IMR-90 (cell line): ENCODE data around the gene SPATA31D3. TPM values are rescaled to one million over a fixed set of nuclear protein-coding genes. Genes with fewer than 3 reads are reported as not detected.

ENCODE experiments used
- ATAC-seq: fragments of 200-7000 bp; cut with Tn5 transposase; 2 replicates; pipeline ENCODE4 v1.9.1; 2020; ENCODE audit warnings: low read depth, mild to moderate bottlenecking, moderate library complexity
- BruUV-seq: library from RNA; stranded (reverse); fragments of 400-500 nt; replicated peaks from 2 replicates; lab custom pipeline; 2021; lab: Mats Ljungman, UMichigan
- CTCF ChIA-PET: fragments of 300-600 bp; formaldehyde crosslinking; extraction: SDS; loops from one replicate; lab custom pipeline; 2021; ENCODE audit warnings: antibody characterized with exemption; lab: Yijun Ruan, JAX
- POLR2A ChIA-PET: fragments of 300-600 bp; sonication (Branson Sonifier 250); formaldehyde crosslinking; loops from one replicate; lab custom pipeline; 2022; ENCODE audit warnings: antibody characterized with exemption; ENCODE audit not compliant: unreplicated experiment; lab: Charles Lee
- DNase-seq: peaks from one replicate; pipeline ENCODE4 v3.0.0; 2013
- H2AFZ ChIP-seq: replicated peaks from 2 replicates; pipeline ENCODE3; 2013; ENCODE audit warnings: low read length, mild to moderate bottlenecking; ENCODE audit not compliant: poor library complexity
- H2AK5ac ChIP-seq: 2 replicates; pipeline ENCODE4 v1.6.1; 2013; ENCODE audit warnings: low read depth, low read length, inconsistent platforms
- H2AK9ac ChIP-seq: replicated peaks from 2 replicates; pipeline ENCODE3; 2013; ENCODE audit warnings: mild to moderate bottlenecking, low read depth, low read length, moderate library complexity; ENCODE audit not compliant: poor library complexity
- H2BK120ac ChIP-seq: 2 replicates; pipeline ENCODE4 v1.6.1; 2013; ENCODE audit warnings: low read depth, low read length, inconsistent platforms
- H2BK15ac ChIP-seq: 3 replicates; pipeline ENCODE4 v1.6.1; 2013; ENCODE audit warnings: low read depth, low read length, inconsistent platforms
- H2BK20ac ChIP-seq: 2 replicates; pipeline ENCODE4 v1.6.1; 2013; ENCODE audit warnings: low read depth, mild to moderate bottlenecking, inconsistent platforms, low read length, moderate library complexity
- H2BK5ac ChIP-seq: 2 replicates; pipeline ENCODE4 v1.6.1; 2013; ENCODE audit warnings: mild to moderate bottlenecking, low read depth, low read length, inconsistent platforms; ENCODE audit not compliant: poor library complexity, severe bottlenecking
- H3K14ac ChIP-seq: replicated peaks from 2 replicates; pipeline ENCODE4 v1.6.1; 2013; ENCODE audit warnings: low read depth, low read length, inconsistent platforms
- H3K18ac ChIP-seq: 2 replicates; pipeline ENCODE4 v1.6.1; 2013; ENCODE audit warnings: low read depth, low read length, control low read depth
- H3K23ac ChIP-seq: 2 replicates; pipeline ENCODE4 v1.6.1; 2013; ENCODE audit warnings: low read depth, low read length, inconsistent platforms
- H3K27ac ChIP-seq: 2 replicates; pipeline ENCODE4 v1.5.1; 2013; ENCODE audit warnings: mild to moderate bottlenecking, control low read depth, low read length; ENCODE audit not compliant: insufficient read depth
- H3K27me3 ChIP-seq: 2 replicates; pipeline ENCODE4 v1.6.1; 2013; ENCODE audit warnings: low read length; ENCODE audit not compliant: control insufficient read depth, insufficient read depth
- H3K36me3 ChIP-seq: 2 replicates; pipeline ENCODE4 v1.6.1; 2013; ENCODE audit warnings: low read length, mixed read lengths; ENCODE audit not compliant: control insufficient read depth, insufficient read depth
- H3K4ac ChIP-seq: 2 replicates; pipeline ENCODE4 v1.6.1; 2013; ENCODE audit warnings: low read depth, low read length, inconsistent platforms
- H3K4me1 ChIP-seq: 2 replicates; pipeline ENCODE4 v1.6.1; 2013; ENCODE audit warnings: low read length, mixed read lengths; ENCODE audit not compliant: control insufficient read depth, insufficient read depth
- H3K4me2 ChIP-seq: 2 replicates; pipeline ENCODE4 v1.6.1; 2013; ENCODE audit warnings: low read depth, mild to moderate bottlenecking, control low read depth, low read length, moderate library complexity
- H3K4me3 ChIP-seq: 2 replicates; pipeline ENCODE4 v1.5.1; 2013; ENCODE audit warnings: low read depth, mild to moderate bottlenecking, control low read depth, low read length, moderate library complexity; ENCODE audit not compliant: insufficient read depth
- H3K56ac ChIP-seq: 2 replicates; pipeline ENCODE4 v1.6.1; 2013; ENCODE audit warnings: low read length, inconsistent platforms; ENCODE audit not compliant: insufficient read depth; ENCODE audit errors: extremely low read depth
- H3K79me1 ChIP-seq, 2 experiments: 2 replicates each; pipeline ENCODE4 v1.6.1; 2013; ENCODE audit warnings: low read length in 2 of 2, inconsistent platforms in 1 of 2, low read depth in 1 of 2
- H3K9ac ChIP-seq: 2 replicates; pipeline ENCODE4 v1.6.1; 2013; ENCODE audit warnings: low read depth, low read length, control low read depth
- H3K9me1 ChIP-seq: 2 replicates; pipeline ENCODE4 v1.6.1; 2013; ENCODE audit warnings: low read length, inconsistent platforms; ENCODE audit not compliant: insufficient read depth
- H3K9me3 ChIP-seq: 2 replicates; pipeline ENCODE4 v1.6.1; 2013; ENCODE audit warnings: low read length; ENCODE audit not compliant: control insufficient read depth, insufficient read depth
- H4K20me1 ChIP-seq: 2 replicates; pipeline ENCODE4 v1.6.1; 2013; ENCODE audit warnings: low read length, inconsistent platforms; ENCODE audit not compliant: insufficient read depth
- H4K5ac ChIP-seq: 2 replicates; pipeline ENCODE4 v1.6.1; 2013; ENCODE audit warnings: mild to moderate bottlenecking, low read depth, low read length, control low read depth
- H4K8ac ChIP-seq, 2 experiments: 2 replicates each; pipeline ENCODE4 v1.6.1; 2013; ENCODE audit warnings: low read depth in 2 of 2, low read length in 2 of 2, control low read depth in 1 of 2, inconsistent platforms in 1 of 2
- H4K91ac ChIP-seq: 2 replicates; pipeline ENCODE4 v1.6.1; 2013; ENCODE audit warnings: low read depth, low read length, inconsistent platforms; ENCODE audit not compliant: insufficient read depth
- MAZ ChIP-seq: IDR thresholded peaks from 2 replicates; pipeline ENCODE4 v1.6.1; 2012; ENCODE audit warnings: low read depth, mild to moderate bottlenecking, low read length, improper control_type of control experiment, moderate library complexity, borderline replicate concordance
- MXI1 ChIP-seq: IDR thresholded peaks from 2 replicates; pipeline ENCODE4 v1.6.1; 2012; ENCODE audit warnings: low read depth, mild to moderate bottlenecking, low read length, moderate library complexity, borderline replicate concordance
- NFE2L2 ChIP-seq: fragments of 150-350 bp; IDR thresholded peaks from 2 replicates; pipeline ENCODE4 v1.6.1; 2016; ENCODE audit warnings: low read depth, mild to moderate bottlenecking, low read length
- POLR2A ChIP-seq: IDR thresholded peaks from 2 replicates; pipeline ENCODE4 v1.6.1; 2012; ENCODE audit warnings: mild to moderate bottlenecking, low read depth, low read length
- RCOR1 ChIP-seq: IDR thresholded peaks from 2 replicates; pipeline ENCODE4 v1.6.1; 2012; ENCODE audit warnings: mild to moderate bottlenecking, low read length, improper control_type of control experiment; ENCODE audit not compliant: insufficient replicate concordance
- whole genome bisulfite sequencing, 2 experiments: methylation state at CpG; one replicate each; pipeline versions ENCODE4 v1.1.5 to v1.1.7; 2013; ENCODE audit warnings: missing lambda C conversion rate in 2 of 2; ENCODE audit not compliant: insufficient read length in 1 of 2; ENCODE audit errors: extremely low coverage in 2 of 2; 5-methylcytosine and 5-hydroxymethylcytosine counted together
- dilution Hi-C: fragments of 300-500 bp; cut with HindIII; formaldehyde crosslinking; loops from one replicate; pipeline ENCODE4 v1.14.3; 2018; ENCODE audit warnings: low sequenced_read_pairs; ENCODE audit not compliant: unreplicated experiment
- in situ Hi-C: fragments of 300-500 bp; cut with MboI; formaldehyde crosslinking; loops from 3 replicates; pipeline ENCODE4 v1.14.3; 2019; ENCODE audit warnings: low sequenced_read_pairs, inconsistent platforms, mixed read lengths
- intact Hi-C: fragments of 100-400 bp; cut with micrococcal nuclease; formaldehyde crosslinking; loops from 2 replicates; pipeline ENCODE4 v1.10.0; 2022
- polyA plus RNA-seq, 3 experiments: library from polyadenylated mRNA; depleted of rRNA; stranded (reverse); fragments of >200 nt; gene quantifications; 2 replicates each; pipeline ENCODE4 v1.2.3, GENCODE V29; 2012; ENCODE audit warnings: low replicate concordance in 1 of 3
- total RNA-seq: library from RNA; depleted of rRNA; stranded (reverse); fragments of >200 nt; gene quantifications from 2 replicates; pipeline ENCODE4 v1.2.3, GENCODE V29; 2012
- TF ChIP-seq, protein P1 (sequence below): fragments of 150-350 bp; IDR thresholded peaks from 2 replicates; pipeline ENCODE4 v1.6.1; 2016; ENCODE audit warnings: low read depth, mild to moderate bottlenecking, low read length, moderate library complexity, borderline replicate concordance
- TF ChIP-seq, protein P2 (sequence below): conservative IDR thresholded peaks from 2 replicates; pipeline ENCODE4 v1.5.1; 2012; ENCODE audit warnings: mild to moderate bottlenecking, low read depth, low read length, improper control_type of control experiment

SPATA31D3 gene
- total and polyA plus RNA-seq, 2 of the 4 experiments (the other 2 are of a cell fraction): not detected

- H4K91ac ChIP-seq: no peak overlapping the region
- H3K36me3 ChIP-seq: no peaks in the 10 kb centered on the region
- H3K9me3 ChIP-seq: no peaks in the 10 kb centered on the region
- in situ Hi-C loops: no loop called here
- H3K27ac ChIP-seq: no peak overlapping the region
- ChIA-PET CTCF (interaction anchor here (0.5 to 1.7 kb wide), 5 partner anchors 10 to 1288 kb away, joined by 3 to 5 read pairs (median 5); no protein-coding TSS in a partner anchor), POLR2A (interaction anchor here (0.5 kb wide), 1 partner anchor 39 kb away, joined by 4 read pairs; no protein-coding TSS in a partner anchor)
- no peak overlapping the region for H2BK20ac ChIP-seq
- 0 out of 2 replicates have a peak overlapping the region, but pooled peaks have one; percentile 7 for H3K14ac ChIP-seq
- no peak overlapping the region for H3K23ac ChIP-seq
- H3K27me3 ChIP-seq: no peaks in the 10 kb centered on the region
- no peak overlapping the region for H3K9ac ChIP-seq
- intact Hi-C loops: no loop called here
- no peak overlapping the region for H4K5ac ChIP-seq
- no peak overlapping the region; the same call in 1 of the 2 replicates for H3K18ac ChIP-seq
- H3K4me3 ChIP-seq: no peak overlapping the region
- no peak overlapping the region for H3K56ac ChIP-seq
- no peak overlapping the region for H2AK9ac ChIP-seq
- ATAC-seq (peak; percentile 64; the same call in 1 of the 2 replicates), DNase-seq (peak; percentile 69)
- H3K9me1 ChIP-seq: no peaks in the 10 kb centered on the region
- no TSS peak for BruUV-seq
- H3K79me1 ChIP-seq: no peaks in the 10 kb centered on the region
- WGBS, 2 experiments: no CpG with 5 or more reads among the region's 3 CpGs
- no peak overlapping the region for H3K4ac ChIP-seq
- no peak overlapping the region for H2AK5ac ChIP-seq
- H3K4me2 ChIP-seq: no peak overlapping the region
- no peak overlapping the region for H4K8ac ChIP-seq
- no peak overlapping the region for H2AFZ ChIP-seq
- no peak overlapping the region for H2BK15ac ChIP-seq
- no peaks in the 10 kb centered on the region for H4K20me1 ChIP-seq
- TF ChIP-seq MXI1 (no peak), MAZ (no peak), RCOR1 (no peak), POLR2A (no peak), NFE2L2 (no peak)
- TF ChIP-seq, protein P1, sequence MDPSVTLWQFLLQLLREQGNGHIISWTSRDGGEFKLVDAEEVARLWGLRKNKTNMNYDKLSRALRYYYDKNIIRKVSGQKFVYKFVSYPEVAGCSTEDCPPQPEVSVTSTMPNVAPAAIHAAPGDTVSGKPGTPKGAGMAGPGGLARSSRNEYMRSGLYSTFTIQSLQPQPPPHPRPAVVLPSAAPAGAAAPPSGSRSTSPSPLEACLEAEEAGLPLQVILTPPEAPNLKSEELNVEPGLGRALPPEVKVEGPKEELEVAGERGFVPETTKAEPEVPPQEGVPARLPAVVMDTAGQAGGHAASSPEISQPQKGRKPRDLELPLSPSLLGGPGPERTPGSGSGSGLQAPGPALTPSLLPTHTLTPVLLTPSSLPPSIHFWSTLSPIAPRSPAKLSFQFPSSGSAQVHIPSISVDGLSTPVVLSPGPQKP: no peak
- TF ChIP-seq, protein P2, sequence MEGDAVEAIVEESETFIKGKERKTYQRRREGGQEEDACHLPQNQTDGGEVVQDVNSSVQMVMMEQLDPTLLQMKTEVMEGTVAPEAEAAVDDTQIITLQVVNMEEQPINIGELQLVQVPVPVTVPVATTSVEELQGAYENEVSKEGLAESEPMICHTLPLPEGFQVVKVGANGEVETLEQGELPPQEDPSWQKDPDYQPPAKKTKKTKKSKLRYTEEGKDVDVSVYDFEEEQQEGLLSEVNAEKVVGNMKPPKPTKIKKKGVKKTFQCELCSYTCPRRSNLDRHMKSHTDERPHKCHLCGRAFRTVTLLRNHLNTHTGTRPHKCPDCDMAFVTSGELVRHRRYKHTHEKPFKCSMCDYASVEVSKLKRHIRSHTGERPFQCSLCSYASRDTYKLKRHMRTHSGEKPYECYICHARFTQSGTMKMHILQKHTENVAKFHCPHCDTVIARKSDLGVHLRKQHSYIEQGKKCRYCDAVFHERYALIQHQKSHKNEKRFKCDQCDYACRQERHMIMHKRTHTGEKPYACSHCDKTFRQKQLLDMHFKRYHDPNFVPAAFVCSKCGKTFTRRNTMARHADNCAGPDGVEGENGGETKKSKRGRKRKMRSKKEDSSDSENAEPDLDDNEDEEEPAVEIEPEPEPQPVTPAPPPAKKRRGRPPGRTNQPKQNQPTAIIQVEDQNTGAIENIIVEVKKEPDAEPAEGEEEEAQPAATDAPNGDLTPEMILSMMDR: no peak
- H2BK5ac ChIP-seq: peak overlapping the region; percentile 32
- dilution Hi-C loops: no loop called here
- H2BK120ac ChIP-seq: no peak overlapping the region
- peaks cover 3% of the 10 kb centered on the region for H3K4me1 ChIP-seq
Measured at GRCh38 chr9:81893929-81894328, 49.4 kb upstream of the SPATA31D3 start.
